ENCODE results near the gene ATP13A2. TPM values are rescaled to one million over a fixed set of nuclear protein-coding genes. Genes with fewer than 3 reads are reported as not detected.

Gene ATP13A2
- polyA plus RNA-seq, 2 donors: 26.5 to 30.7 TPM

GRCh38 chr1:17033481-17033880, 21.8 kb upstream of the ATP13A2 start:
- Histone ChIP-seq H3K27me3 (ENCODE audit: control insufficient read depth in 1 of 2, insufficient read depth in 2 of 2, low read length in 2 of 2) (no peaks in the 10 kb centered on the region), H3K27ac (ENCODE audit: low read depth in 2 of 2, low read length in 1 of 2) (no peak overlapping the region), H3K9me3 (ENCODE audit: control insufficient read depth in 2 of 2, insufficient read depth in 1 of 2, low read depth in 1 of 2, low read length in 1 of 2) (no peaks in the 10 kb centered on the region), H3K4me1 (ENCODE audit: control insufficient read depth in 2 of 2, insufficient read depth in 2 of 2, low read length in 1 of 2) (no peaks in the 10 kb centered on the region), H3K4me3 (ENCODE audit: low read depth in 1 of 2, low read length in 2 of 2) (no peak overlapping the region), H3K36me3 (ENCODE audit: control insufficient read depth in 2 of 2, insufficient read depth in 2 of 2, low read length in 1 of 2) (peaks cover 0 to 16% of the 10 kb centered on the region in 2 donors)
- WGBS, 2 donors: 85 to 89% methylated on average over 4 of the region's 4 CpGs

GRCh38 chr1:17032741-17033140, 21.0 kb upstream of the ATP13A2 start:
- no peaks in the 10 kb centered on the region for H3K9me3 ChIP-seq (ENCODE audit: control insufficient read depth in 2 of 2, insufficient read depth in 1 of 2, low read depth in 1 of 2, low read length in 1 of 2)
- no peak overlapping the region for H3K27ac ChIP-seq (ENCODE audit: low read depth in 2 of 2, low read length in 1 of 2)
- no peaks in the 10 kb centered on the region for H3K27me3 ChIP-seq (ENCODE audit: control insufficient read depth in 1 of 2, insufficient read depth in 2 of 2, low read length in 2 of 2)
- H3K4me1 ChIP-seq (ENCODE audit: control insufficient read depth in 2 of 2, insufficient read depth in 2 of 2, low read length in 1 of 2): no peaks in the 10 kb centered on the region
- H3K4me3 ChIP-seq (ENCODE audit: low read depth in 1 of 2, low read length in 2 of 2): no peak overlapping the region
- peaks cover 0 to 17% of the 10 kb centered on the region in 2 donors for H3K36me3 ChIP-seq (ENCODE audit: control insufficient read depth in 2 of 2, insufficient read depth in 2 of 2, low read length in 1 of 2)
- WGBS, 2 donors: 91 to 92% methylated on average over 3 of the region's 3 CpGs

GRCh38 chr1:17031436-17031835, 19.7 kb upstream of the ATP13A2 start:
- Histone ChIP-seq H3K4me1 (ENCODE audit: control insufficient read depth in 2 of 2, insufficient read depth in 2 of 2, low read length in 1 of 2) (no peaks in the 10 kb centered on the region), H3K36me3 (ENCODE audit: control insufficient read depth in 2 of 2, insufficient read depth in 2 of 2, low read length in 1 of 2) (peaks cover 7 to 20% of the 10 kb centered on the region in 2 donors), H3K27ac (ENCODE audit: low read depth in 2 of 2, low read length in 1 of 2) (no peak overlapping the region), H3K9me3 (ENCODE audit: control insufficient read depth in 2 of 2, insufficient read depth in 1 of 2, low read depth in 1 of 2, low read length in 1 of 2) (no peaks in the 10 kb centered on the region), H3K27me3 (ENCODE audit: control insufficient read depth in 1 of 2, insufficient read depth in 2 of 2, low read length in 2 of 2) (no peaks in the 10 kb centered on the region), H3K4me3 (ENCODE audit: low read depth in 1 of 2, low read length in 2 of 2) (no peak overlapping the region)
- 80 to 92% methylated on average over 4 of the region's 4 CpGs for WGBS, 2 donors

- Histone ChIP-seq H3K27me3 (ENCODE audit: control insufficient read depth in 1 of 2, insufficient read depth in 2 of 2, low read length in 2 of 2) (no peaks in the 10 kb centered on the region), H3K27ac (ENCODE audit: low read depth in 2 of 2, low read length in 1 of 2) (no peak overlapping the region), H3K9me3 (ENCODE audit: control insufficient read depth in 2 of 2, insufficient read depth in 1 of 2, low read depth in 1 of 2, low read length in 1 of 2) (no peaks in the 10 kb centered on the region), H3K36me3 (ENCODE audit: control insufficient read depth in 2 of 2, insufficient read depth in 2 of 2, low read length in 1 of 2) (peaks cover 7 to 23% of the 10 kb centered on the region in 2 donors), H3K4me1 (ENCODE audit: control insufficient read depth in 2 of 2, insufficient read depth in 2 of 2, low read length in 1 of 2) (no peaks in the 10 kb centered on the region), H3K4me3 (ENCODE audit: low read depth in 1 of 2, low read length in 2 of 2) (no peak overlapping the region)
- 59 to 73% methylated on average over 4 of the region's 4 CpGs for WGBS, 2 donors
These were observed 18.5 kb upstream of the ATP13A2 start for GRCh38 chr1:17030206-17030605.

- Histone ChIP-seq H3K27me3 (ENCODE audit: control insufficient read depth in 1 of 2, insufficient read depth in 2 of 2, low read length in 2 of 2) (no peaks in the 10 kb centered on the region), H3K4me1 (ENCODE audit: control insufficient read depth in 2 of 2, insufficient read depth in 2 of 2, low read length in 1 of 2) (no peaks in the 10 kb centered on the region), H3K9me3 (ENCODE audit: control insufficient read depth in 2 of 2, insufficient read depth in 1 of 2, low read depth in 1 of 2, low read length in 1 of 2) (no peaks in the 10 kb centered on the region), H3K36me3 (ENCODE audit: control insufficient read depth in 2 of 2, insufficient read depth in 2 of 2, low read length in 1 of 2) (peaks cover 9 to 31% of the 10 kb centered on the region in 2 donors), H3K27ac (ENCODE audit: low read depth in 2 of 2, low read length in 1 of 2) (no peak overlapping the region), H3K4me3 (ENCODE audit: low read depth in 1 of 2, low read length in 2 of 2) (no peak overlapping the region)
- 72 to 77% methylated on average over 5 of the region's 5 CpGs for WGBS, 2 donors
These were observed 17.0 kb upstream of the ATP13A2 start for GRCh38 chr1:17028662-17029188.

- WGBS, 2 donors: 49 to 58% methylated on average over 2 of the region's 2 CpGs
- Histone ChIP-seq H3K27me3 (ENCODE audit: control insufficient read depth in 1 of 2, insufficient read depth in 2 of 2, low read length in 2 of 2) (no peaks in the 10 kb centered on the region), H3K36me3 (ENCODE audit: control insufficient read depth in 2 of 2, insufficient read depth in 2 of 2, low read length in 1 of 2) (peaks cover 17 to 34% of the 10 kb centered on the region in 2 donors), H3K4me3 (ENCODE audit: low read depth in 1 of 2, low read length in 2 of 2) (no peak overlapping the region), H3K27ac (ENCODE audit: low read depth in 2 of 2, low read length in 1 of 2) (no peak overlapping the region), H3K9me3 (ENCODE audit: control insufficient read depth in 2 of 2, insufficient read depth in 1 of 2, low read depth in 1 of 2, low read length in 1 of 2) (no peaks in the 10 kb centered on the region), H3K4me1 (ENCODE audit: control insufficient read depth in 2 of 2, insufficient read depth in 2 of 2, low read length in 1 of 2) (no peaks in the 10 kb centered on the region)
These were observed 16.2 kb upstream of the ATP13A2 start for GRCh38 chr1:17027900-17028299.

GRCh38 chr1:17027403-17027802, 15.7 kb upstream of the ATP13A2 start:
- 59 to 68% methylated on average over 5 of the region's 5 CpGs for WGBS, 2 donors
- Histone ChIP-seq H3K9me3 (ENCODE audit: control insufficient read depth in 2 of 2, insufficient read depth in 1 of 2, low read depth in 1 of 2, low read length in 1 of 2) (no peaks in the 10 kb centered on the region), H3K27ac (ENCODE audit: low read depth in 2 of 2, low read length in 1 of 2) (no peak overlapping the region), H3K4me1 (ENCODE audit: control insufficient read depth in 2 of 2, insufficient read depth in 2 of 2, low read length in 1 of 2) (no peaks in the 10 kb centered on the region), H3K4me3 (ENCODE audit: low read depth in 1 of 2, low read length in 2 of 2) (no peak overlapping the region), H3K36me3 (ENCODE audit: control insufficient read depth in 2 of 2, insufficient read depth in 2 of 2, low read length in 1 of 2) (peaks cover 18 to 34% of the 10 kb centered on the region in 2 donors), H3K27me3 (ENCODE audit: control insufficient read depth in 1 of 2, insufficient read depth in 2 of 2, low read length in 2 of 2) (no peaks in the 10 kb centered on the region)

GRCh38 chr1:17024721-17025120, 13.0 kb upstream of the ATP13A2 start:
- H3K27me3 ChIP-seq (ENCODE audit: control insufficient read depth in 1 of 2, insufficient read depth in 2 of 2, low read length in 2 of 2): no peaks in the 10 kb centered on the region
- H3K27ac ChIP-seq (ENCODE audit: low read depth in 2 of 2, low read length in 1 of 2): no peak overlapping the region
- no peaks in the 10 kb centered on the region for H3K4me1 ChIP-seq (ENCODE audit: control insufficient read depth in 2 of 2, insufficient read depth in 2 of 2, low read length in 1 of 2)
- H3K36me3 ChIP-seq (ENCODE audit: control insufficient read depth in 2 of 2, insufficient read depth in 2 of 2, low read length in 1 of 2): peaks cover 19 to 50% of the 10 kb centered on the region in 2 donors
- no peak overlapping the region for H3K4me3 ChIP-seq (ENCODE audit: low read depth in 1 of 2, low read length in 2 of 2)
- 71 to 84% methylated on average over 1 of the region's 1 CpG for WGBS, 2 donors
- no peaks in the 10 kb centered on the region for H3K9me3 ChIP-seq (ENCODE audit: control insufficient read depth in 2 of 2, insufficient read depth in 1 of 2, low read depth in 1 of 2, low read length in 1 of 2)

- Histone ChIP-seq H3K36me3 (ENCODE audit: control insufficient read depth in 2 of 2, insufficient read depth in 2 of 2, low read length in 1 of 2) (peaks cover 19 to 49% of the 10 kb centered on the region in 2 donors), H3K4me3 (ENCODE audit: low read depth in 1 of 2, low read length in 2 of 2) (no peak overlapping the region), H3K4me1 (ENCODE audit: control insufficient read depth in 2 of 2, insufficient read depth in 2 of 2, low read length in 1 of 2) (no peaks in the 10 kb centered on the region), H3K27me3 (ENCODE audit: control insufficient read depth in 1 of 2, insufficient read depth in 2 of 2, low read length in 2 of 2) (no peaks in the 10 kb centered on the region), H3K27ac (ENCODE audit: low read depth in 2 of 2, low read length in 1 of 2) (no peak overlapping the region), H3K9me3 (ENCODE audit: control insufficient read depth in 2 of 2, insufficient read depth in 1 of 2, low read depth in 1 of 2, low read length in 1 of 2) (no peaks in the 10 kb centered on the region)
- 74 to 83% methylated on average over 3 of the region's 3 CpGs for WGBS, 2 donors
These were observed 11.8 kb upstream of the ATP13A2 start for GRCh38 chr1:17023573-17023972.

- Histone ChIP-seq H3K9me3 (ENCODE audit: control insufficient read depth in 2 of 2, insufficient read depth in 1 of 2, low read depth in 1 of 2, low read length in 1 of 2) (no peaks in the 10 kb centered on the region), H3K27me3 (ENCODE audit: control insufficient read depth in 1 of 2, insufficient read depth in 2 of 2, low read length in 2 of 2) (no peaks in the 10 kb centered on the region), H3K4me1 (ENCODE audit: control insufficient read depth in 2 of 2, insufficient read depth in 2 of 2, low read length in 1 of 2) (no peaks in the 10 kb centered on the region), H3K27ac (ENCODE audit: low read depth in 2 of 2, low read length in 1 of 2) (no peak overlapping the region), H3K36me3 (ENCODE audit: control insufficient read depth in 2 of 2, insufficient read depth in 2 of 2, low read length in 1 of 2) (peaks cover 24 to 50% of the 10 kb centered on the region in 2 donors), H3K4me3 (ENCODE audit: low read depth in 1 of 2, low read length in 2 of 2) (no peak overlapping the region)
- WGBS, 2 donors: 53 to 70% methylated on average over 4 of the region's 4 CpGs
These were observed 11.4 kb upstream of the ATP13A2 start for GRCh38 chr1:17023102-17023501.

All from esophagus (tissue), 2 donors.